Immature natural killer cell (primary cell): ENCODE data around the gene RTN1. TPM values are rescaled to one million over a fixed set of nuclear protein-coding genes. Genes with fewer than 3 reads are reported as not detected.

Experiments
- DNase-seq, 3 donors: peaks; one replicate each; pipeline ENCODE4 v3.0.0; 2022; ENCODE audit warnings: mixed read lengths in 1 of 3
- H3K27ac Mint-ChIP-seq, 6 donors: one replicate each; pipeline ENCODE4 v1.8.0; 2020; ENCODE audit warnings: mixed read lengths in 6 of 6, mild to moderate bottlenecking in 5 of 6, inconsistent platforms in 4 of 6, moderate library complexity in 3 of 6
- H3K27me3 Mint-ChIP-seq, 3 donors: one replicate each; pipeline ENCODE4 v1.8.0; 2020 to 2021; ENCODE audit warnings: low read depth in 3 of 3, mild to moderate bottlenecking in 3 of 3, mixed read lengths in 3 of 3, moderate library complexity in 3 of 3, inconsistent platforms in 1 of 3
- H3K36me3 Mint-ChIP-seq, 3 donors: one replicate each; pipeline ENCODE4 v1.8.0; 2020; ENCODE audit warnings: mixed read lengths in 3 of 3, inconsistent platforms in 2 of 3, mild to moderate bottlenecking in 2 of 3
- H3K4me1 Mint-ChIP-seq, 2 donors: one replicate each; pipeline ENCODE4 v1.8.0; 2020; ENCODE audit warnings: inconsistent platforms in 2 of 2, mild to moderate bottlenecking in 2 of 2, mixed read lengths in 2 of 2, moderate library complexity in 1 of 2
- H3K4me3 Mint-ChIP-seq, 5 donors: one replicate each; pipeline ENCODE4 v1.8.0; 2020; ENCODE audit warnings: mild to moderate bottlenecking in 5 of 5, mixed read lengths in 5 of 5, inconsistent platforms in 3 of 5, moderate library complexity in 3 of 5
- H3K9me3 Mint-ChIP-seq, 6 donors: one replicate each; pipeline ENCODE4 v1.8.0; 2020; ENCODE audit warnings: mild to moderate bottlenecking in 6 of 6, mixed read lengths in 6 of 6, inconsistent platforms in 4 of 6, moderate library complexity in 3 of 6
- polyA plus RNA-seq, 3 donors: library from polyadenylated mRNA; unstranded; fragments of 300-500 nt; fragmentation: Illumina TruSeq; gene quantifications; one replicate each; pipeline ENCODE4 v1.2.3, GENCODE V29; 2021

RTN1 gene
- polyA plus RNA-seq, 3 donors from 2014 or later: 0.56 to 5.1 (median 0.90) TPM

DNA sequence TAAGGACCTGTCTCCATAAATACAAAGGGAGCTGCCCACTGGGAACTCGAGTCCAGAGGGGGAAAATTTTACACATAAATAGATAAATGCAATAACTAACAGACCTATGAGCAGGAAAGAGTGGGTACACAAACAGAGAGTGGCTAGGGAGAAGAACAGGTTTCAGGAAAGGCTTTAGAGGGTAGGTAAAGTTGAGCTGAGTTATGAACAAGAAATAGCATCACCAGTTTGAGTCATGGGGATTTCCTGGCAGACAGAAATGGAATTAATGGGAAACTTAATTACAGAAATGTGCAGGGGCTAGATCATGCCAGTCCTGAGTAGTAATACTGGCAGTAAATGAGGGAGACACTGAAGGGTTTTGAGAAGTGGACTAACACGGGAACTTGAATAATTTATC lies 236.0 kb downstream of the RTN1 start:
- peaks cover 0 to 3% (median 0%) of the 10 kb centered on the region in 6 donors for H3K9me3 Mint-ChIP-seq
- no peaks in the 10 kb centered on the region for H3K36me3 Mint-ChIP-seq
- H3K27me3 Mint-ChIP-seq: peaks cover 1 to 15% (median 3%) of the 10 kb centered on the region in 3 donors
- H3K4me1 Mint-ChIP-seq: no peaks in the 10 kb centered on the region
- no peak overlapping the region for H3K4me3 Mint-ChIP-seq
- no peak for DNase-seq
- no peak overlapping the region for H3K27ac Mint-ChIP-seq

DNA sequence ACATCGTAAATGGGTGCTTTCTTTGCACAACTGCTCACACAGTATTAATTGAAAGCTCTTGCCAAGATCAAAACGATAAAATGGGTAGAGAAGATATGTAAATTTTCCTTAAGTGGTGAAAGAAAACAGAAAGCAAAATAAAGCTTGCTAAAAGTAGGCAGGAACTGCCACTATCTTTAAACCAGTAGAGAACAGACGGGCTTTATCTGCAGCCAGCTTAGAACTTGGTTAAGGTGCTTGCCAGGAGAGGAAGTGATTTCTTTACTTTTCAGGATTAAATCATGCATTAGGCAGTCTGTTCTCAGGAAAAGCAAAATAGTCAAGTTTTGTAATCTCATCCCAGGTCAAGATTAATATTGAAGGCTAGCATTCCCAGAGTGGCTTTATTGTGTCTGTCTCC lies 237.1 kb downstream of the RTN1 start:
- Mint-ChIP-seq H3K9me3 (peaks cover 0 to 3% (median 0%) of the 10 kb centered on the region in 6 donors), H3K27me3 (peaks cover 1 to 15% (median 6%) of the 10 kb centered on the region in 3 donors), H3K27ac (no peak overlapping the region), H3K36me3 (no peaks in the 10 kb centered on the region), H3K4me1 (no peaks in the 10 kb centered on the region), H3K4me3 (no peak overlapping the region)
- no peak for DNase-seq

DNA sequence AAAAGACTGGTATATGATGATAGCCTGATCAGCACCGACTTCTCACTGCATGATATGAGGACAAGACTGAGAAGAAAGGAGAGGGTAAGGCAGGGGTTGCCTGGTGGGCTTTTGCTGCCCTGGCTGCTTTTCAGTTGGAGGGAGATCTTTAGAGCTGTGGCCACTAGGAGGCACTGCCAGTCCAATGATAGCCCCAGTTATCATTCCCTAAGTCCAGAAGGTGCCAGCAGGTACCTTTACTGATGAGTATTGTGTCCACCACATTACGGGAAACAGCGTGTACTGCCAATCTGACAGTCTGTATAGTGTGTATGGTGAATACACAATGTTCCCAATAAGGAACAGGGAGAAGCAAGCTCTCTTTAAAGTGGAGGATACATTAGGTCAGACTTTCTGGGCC lies 238.2 kb downstream of the RTN1 start:
- Mint-ChIP-seq H3K27ac (no peak overlapping the region), H3K9me3 (peaks cover 0 to 3% (median 0%) of the 10 kb centered on the region in 6 donors), H3K4me1 (no peaks in the 10 kb centered on the region), H3K36me3 (no peaks in the 10 kb centered on the region), H3K27me3 (peaks cover 1 to 15% (median 9%) of the 10 kb centered on the region in 3 donors), H3K4me3 (no peak overlapping the region)
- no peak for DNase-seq

DNA sequence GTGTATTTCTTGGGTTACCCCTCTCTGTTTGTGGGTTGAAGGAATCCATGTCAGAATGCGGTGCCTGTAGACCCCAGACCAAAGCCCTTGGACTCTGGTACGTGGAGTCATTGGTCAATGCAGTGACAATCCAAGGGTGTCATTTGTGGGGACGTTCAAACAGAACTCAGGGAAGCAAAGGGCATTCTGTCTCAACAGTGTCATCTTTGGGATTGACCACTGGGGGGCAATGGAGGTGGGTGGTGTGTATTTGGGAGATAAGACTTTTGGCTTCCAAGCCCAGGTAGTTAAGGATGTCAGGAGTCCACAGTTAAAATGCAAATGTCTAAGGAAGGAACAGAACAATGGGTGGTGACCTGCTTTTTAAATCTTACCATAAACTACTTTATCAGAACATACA lies 239.3 kb downstream of the RTN1 start:
- Mint-ChIP-seq H3K9me3 (peaks cover 0 to 3% (median 0%) of the 10 kb centered on the region in 6 donors), H3K27ac (no peak overlapping the region), H3K4me1 (no peaks in the 10 kb centered on the region), H3K4me3 (no peak overlapping the region), H3K36me3 (no peaks in the 10 kb centered on the region), H3K27me3 (peaks cover 1 to 18% (median 9%) of the 10 kb centered on the region in 3 donors)
- no peak for DNase-seq

DNA sequence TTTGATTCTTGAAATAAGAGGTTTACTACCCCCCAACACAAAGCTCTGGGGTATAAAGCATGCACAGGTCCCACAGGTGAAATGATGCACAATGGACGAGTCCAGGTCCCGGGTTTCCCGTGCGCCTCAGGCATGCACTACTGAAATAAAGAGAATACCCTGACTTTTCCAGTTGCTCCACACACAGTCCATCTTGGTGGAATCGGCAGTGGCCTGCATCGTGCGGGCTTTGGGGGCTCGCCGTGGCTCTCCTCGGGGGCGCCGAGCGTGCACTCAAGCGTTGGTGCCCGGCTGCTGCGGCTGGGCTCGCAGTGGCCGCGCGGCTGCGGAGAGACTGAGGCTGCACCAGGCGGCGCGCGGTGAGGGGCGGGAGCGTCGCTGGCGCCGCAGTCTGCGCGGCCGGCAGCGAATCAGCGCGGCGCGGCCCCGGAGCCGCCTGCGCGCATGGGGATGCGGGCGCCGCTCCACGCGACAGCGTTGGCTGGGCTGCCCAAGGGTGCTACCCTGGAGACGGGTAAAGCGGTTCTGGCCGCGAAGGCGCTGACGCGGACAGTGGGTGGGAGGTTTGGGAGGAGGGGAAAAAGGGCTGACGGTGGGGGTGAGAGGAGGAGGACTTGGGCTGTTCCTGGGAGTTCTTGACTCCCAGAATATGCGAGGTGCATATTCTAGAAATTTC lies 240.2 kb downstream of the RTN1 start:
- H3K9me3 Mint-ChIP-seq: peaks cover 0 to 2% (median 0%) of the 10 kb centered on the region in 6 donors
- H3K36me3 Mint-ChIP-seq: no peaks in the 10 kb centered on the region
- DNase-seq: no peak
- no peaks in the 10 kb centered on the region for H3K4me1 Mint-ChIP-seq
- H3K4me3 Mint-ChIP-seq: no peak overlapping the region
- H3K27me3 Mint-ChIP-seq: peaks cover 1 to 18% (median 9%) of the 10 kb centered on the region in 3 donors
- H3K27ac Mint-ChIP-seq: no peak overlapping the region

DNA sequence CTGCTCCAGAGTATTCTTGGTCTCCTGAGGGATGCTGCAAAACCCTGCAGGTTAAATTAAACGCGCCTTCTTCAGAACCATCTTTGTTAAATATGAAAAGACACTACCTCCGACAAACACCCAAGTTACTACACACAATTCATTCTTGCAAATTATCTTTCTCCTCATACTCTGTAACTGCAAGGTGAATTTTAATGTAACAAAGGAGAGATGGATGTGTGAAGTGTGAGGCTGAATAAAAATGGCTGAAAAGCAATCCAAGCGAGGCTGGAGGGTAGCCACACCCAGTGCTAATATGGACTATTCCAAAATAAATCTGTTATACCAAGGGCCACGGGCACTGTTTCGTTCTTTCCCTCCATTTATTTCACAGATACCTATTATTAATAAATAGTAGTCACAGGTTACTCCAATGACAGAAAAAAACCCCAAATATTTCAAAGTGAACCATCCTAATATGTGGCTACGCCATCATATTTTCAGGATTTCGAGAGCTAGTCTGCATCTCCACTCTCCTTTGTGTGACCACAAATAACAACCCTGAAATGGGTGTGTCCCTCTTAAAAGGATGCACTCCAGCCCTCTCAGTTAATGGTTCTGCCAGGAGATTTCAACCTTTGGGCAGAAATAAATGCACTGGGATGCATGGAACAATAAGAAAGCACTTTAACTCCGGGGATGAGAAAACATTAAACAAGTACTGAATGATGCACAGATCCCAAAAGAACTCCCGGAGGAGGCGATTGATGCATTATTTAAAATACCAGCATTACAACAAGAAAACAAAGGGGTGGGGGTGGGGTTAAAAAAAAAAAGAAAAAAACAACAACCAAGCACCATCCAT lies 240.9 kb downstream of the RTN1 start:
- H3K4me3 Mint-ChIP-seq: no peak overlapping the region
- H3K4me1 Mint-ChIP-seq: no peaks in the 10 kb centered on the region
- H3K27ac Mint-ChIP-seq: no peak overlapping the region
- H3K27me3 Mint-ChIP-seq: peaks cover 1 to 18% (median 9%) of the 10 kb centered on the region in 3 donors
- no peak for DNase-seq
- no peaks in the 10 kb centered on the region for H3K36me3 Mint-ChIP-seq
- peaks cover 0 to 2% (median 0%) of the 10 kb centered on the region in 6 donors for H3K9me3 Mint-ChIP-seq

DNA sequence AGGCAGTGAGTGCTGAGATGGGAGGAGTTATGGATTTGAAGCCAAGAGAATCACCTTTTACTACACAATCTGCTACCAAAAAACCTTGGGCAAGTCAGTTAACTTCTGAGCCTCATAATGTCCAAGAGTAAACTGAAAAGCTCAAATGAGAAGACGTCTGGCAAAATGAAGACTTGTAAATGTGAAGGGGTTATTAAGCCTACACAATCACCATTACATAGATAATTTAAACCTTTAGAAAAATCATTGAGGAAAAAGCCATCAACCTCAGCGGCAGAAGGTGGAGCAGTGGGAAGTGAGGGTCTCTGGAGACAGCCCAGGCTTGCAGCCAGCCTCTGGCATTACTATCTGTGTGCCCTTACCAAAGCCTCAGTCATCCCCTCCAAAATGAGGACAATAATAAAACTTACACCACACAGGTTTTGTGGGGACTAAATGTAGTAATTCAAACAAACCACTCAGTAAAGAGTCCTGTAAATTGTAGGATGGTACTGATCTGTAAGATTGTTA lies 243.5 kb downstream of the RTN1 start:
- peaks cover 0 to 2% (median 0%) of the 10 kb centered on the region in 6 donors for H3K9me3 Mint-ChIP-seq
- peaks cover 1 to 18% (median 6%) of the 10 kb centered on the region in 3 donors for H3K27me3 Mint-ChIP-seq
- H3K36me3 Mint-ChIP-seq: no peaks in the 10 kb centered on the region
- no peak overlapping the region for H3K27ac Mint-ChIP-seq
- H3K4me3 Mint-ChIP-seq: no peak overlapping the region
- H3K4me1 Mint-ChIP-seq: no peaks in the 10 kb centered on the region
- no peak for DNase-seq

DNA sequence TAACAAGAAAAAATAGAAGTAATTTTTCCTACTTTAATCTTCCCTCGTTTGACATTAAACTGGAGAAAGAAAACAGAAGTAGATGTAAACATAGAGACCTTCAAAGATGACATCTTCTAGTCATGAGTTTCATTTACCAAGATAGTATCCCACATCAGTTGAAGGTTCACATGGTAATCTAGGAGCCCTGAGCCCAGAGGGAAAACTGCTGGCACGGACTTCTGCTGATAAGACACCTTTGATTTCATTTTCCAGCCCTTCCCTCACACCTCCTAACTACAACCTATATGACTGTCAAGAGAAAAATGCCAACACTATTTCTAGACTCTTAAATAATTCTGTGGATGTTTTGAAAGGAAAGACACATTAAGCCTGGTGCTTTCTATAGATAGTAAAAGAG lies 247.9 kb downstream of the RTN1 start:
- no peak overlapping the region for H3K4me3 Mint-ChIP-seq
- no peak overlapping the region for H3K27ac Mint-ChIP-seq
- no peaks in the 10 kb centered on the region for H3K36me3 Mint-ChIP-seq
- peaks cover 0 to 9% (median 1%) of the 10 kb centered on the region in 3 donors for H3K27me3 Mint-ChIP-seq
- no peak for DNase-seq
- peaks cover 0 to 4% (median 0%) of the 10 kb centered on the region in 6 donors for H3K9me3 Mint-ChIP-seq
- no peaks in the 10 kb centered on the region for H3K4me1 Mint-ChIP-seq

DNA sequence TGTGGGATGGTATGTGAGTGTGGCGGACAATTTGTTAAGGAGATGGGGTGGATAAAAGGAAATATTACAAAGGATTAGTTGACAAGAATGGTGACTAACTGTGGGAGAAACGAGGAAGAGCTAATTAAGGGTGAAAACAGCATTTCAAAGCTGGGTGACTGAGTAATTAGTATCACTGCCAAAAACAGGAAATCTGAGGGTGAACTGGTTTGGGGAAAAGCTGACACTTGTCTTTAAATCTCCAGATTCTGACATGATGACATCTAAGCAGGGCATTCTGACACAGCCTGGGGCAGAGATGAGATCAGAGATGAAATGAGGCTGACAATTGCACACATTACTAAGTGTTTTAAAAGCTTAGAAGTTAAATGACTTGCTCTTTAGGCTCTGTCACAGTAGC lies 251.5 kb downstream of the RTN1 start:
- Mint-ChIP-seq H3K4me1 (no peaks in the 10 kb centered on the region), H3K9me3 (peaks cover 0 to 4% (median 0%) of the 10 kb centered on the region in 6 donors), H3K27ac (no peak overlapping the region), H3K27me3 (peaks cover 0 to 7% (median 1%) of the 10 kb centered on the region in 3 donors), H3K36me3 (no peaks in the 10 kb centered on the region), H3K4me3 (no peak overlapping the region)
- DNase-seq: no peak

DNA sequence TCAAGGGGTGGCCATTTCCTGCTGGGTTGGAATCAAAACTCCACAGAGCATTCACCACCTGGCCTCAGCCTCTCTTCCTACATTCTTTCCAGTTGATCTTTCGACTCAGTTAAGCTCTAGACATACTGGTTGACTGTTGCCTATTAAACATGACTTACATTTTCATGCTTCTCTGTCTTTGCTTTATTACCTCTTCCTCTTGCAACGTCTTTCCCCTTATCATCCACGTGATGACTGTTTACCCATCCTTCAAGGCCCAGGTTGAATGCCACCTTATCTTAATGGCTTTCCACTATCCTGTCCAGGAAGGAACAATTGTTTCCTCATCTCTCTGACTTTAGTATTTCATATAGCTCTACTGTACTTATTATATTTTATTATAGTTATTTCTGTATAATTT lies 269.5 kb downstream of the RTN1 start:
- DNase-seq: no peak
- Mint-ChIP-seq H3K4me3 (no peak overlapping the region), H3K4me1 (no peaks in the 10 kb centered on the region)

DNA sequence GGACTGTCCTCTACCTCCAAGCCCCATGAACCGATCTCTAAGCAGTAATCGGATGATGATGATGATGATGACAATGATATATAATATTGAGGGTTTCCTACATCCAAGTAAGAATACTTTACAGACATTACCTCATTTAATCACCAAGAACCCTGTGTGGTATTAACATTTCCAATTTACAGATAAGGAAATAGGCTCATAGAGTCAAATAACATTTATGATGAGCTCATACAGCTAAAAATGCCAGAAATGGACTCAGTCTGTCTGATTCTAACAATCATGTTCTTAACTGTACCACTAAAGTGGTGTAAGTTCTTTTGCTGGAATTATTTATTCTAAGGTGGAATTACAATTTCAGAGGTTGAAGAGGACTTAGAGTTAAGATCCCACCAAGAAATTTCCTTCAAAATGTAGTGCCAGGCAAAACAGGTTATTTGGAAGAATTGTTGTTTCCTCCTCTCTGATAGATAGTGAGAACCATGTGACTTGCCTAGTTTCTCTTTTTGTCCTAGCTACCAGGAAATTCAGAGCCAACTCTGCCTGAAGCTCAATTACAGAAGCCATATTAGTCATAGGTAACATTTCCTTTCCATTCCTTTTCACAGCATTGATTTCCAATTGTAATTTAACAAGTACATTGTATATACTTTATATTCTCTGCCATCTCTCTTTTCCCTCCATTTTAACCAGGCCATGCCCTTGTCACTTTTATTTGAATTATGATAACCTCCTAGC lies 270.2 kb downstream of the RTN1 start:
- H3K9me3 Mint-ChIP-seq: peaks cover 0 to 2% (median 0%) of the 10 kb centered on the region in 6 donors
- no peaks in the 10 kb centered on the region for H3K36me3 Mint-ChIP-seq
- DNase-seq: no peak
- H3K4me3 Mint-ChIP-seq: no peak overlapping the region
- peaks cover 1 to 10% (median 3%) of the 10 kb centered on the region in 3 donors for H3K27me3 Mint-ChIP-seq
- H3K4me1 Mint-ChIP-seq: no peaks in the 10 kb centered on the region
- no peak overlapping the region for H3K27ac Mint-ChIP-seq

More for the DNA sequence above, 269.5 kb downstream of the RTN1 start:
- H3K36me3 Mint-ChIP-seq: no peaks in the 10 kb centered on the region
- peaks cover 0 to 2% (median 0%) of the 10 kb centered on the region in 6 donors for H3K9me3 Mint-ChIP-seq
- H3K27me3 Mint-ChIP-seq: peaks cover 1 to 10% (median 3%) of the 10 kb centered on the region in 3 donors
- H3K27ac Mint-ChIP-seq: no peak overlapping the region

DNA sequence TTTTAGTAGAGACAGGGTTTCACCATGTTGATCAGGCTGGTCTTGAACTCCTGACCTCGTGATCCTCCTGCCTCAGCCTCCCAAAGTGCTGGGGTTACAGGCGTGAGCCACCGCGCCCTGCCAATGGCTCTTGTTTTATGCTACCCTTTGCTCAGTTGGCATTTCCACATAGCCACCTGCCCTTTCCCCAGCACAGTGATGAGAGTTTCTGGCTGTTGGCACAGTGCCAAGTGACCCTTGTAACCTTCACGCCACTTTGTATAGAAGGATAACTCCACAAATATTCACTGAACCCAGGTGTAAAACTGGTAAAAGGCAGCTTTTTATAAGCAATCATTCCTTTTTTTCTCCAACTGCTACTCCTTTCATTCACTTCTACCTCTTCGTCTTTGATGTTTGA lies 275.5 kb downstream of the RTN1 start:
- Mint-ChIP-seq H3K4me3 (no peak overlapping the region), H3K36me3 (peaks cover 0 to 3% (median 0%) of the 10 kb centered on the region in 3 donors), H3K9me3 (peaks cover 0 to 10% (median 3%) of the 10 kb centered on the region in 6 donors), H3K27ac (no peak overlapping the region), H3K4me1 (no peaks in the 10 kb centered on the region), H3K27me3 (peaks cover 1 to 8% (median 3%) of the 10 kb centered on the region in 3 donors)
- no peak for DNase-seq

DNA sequence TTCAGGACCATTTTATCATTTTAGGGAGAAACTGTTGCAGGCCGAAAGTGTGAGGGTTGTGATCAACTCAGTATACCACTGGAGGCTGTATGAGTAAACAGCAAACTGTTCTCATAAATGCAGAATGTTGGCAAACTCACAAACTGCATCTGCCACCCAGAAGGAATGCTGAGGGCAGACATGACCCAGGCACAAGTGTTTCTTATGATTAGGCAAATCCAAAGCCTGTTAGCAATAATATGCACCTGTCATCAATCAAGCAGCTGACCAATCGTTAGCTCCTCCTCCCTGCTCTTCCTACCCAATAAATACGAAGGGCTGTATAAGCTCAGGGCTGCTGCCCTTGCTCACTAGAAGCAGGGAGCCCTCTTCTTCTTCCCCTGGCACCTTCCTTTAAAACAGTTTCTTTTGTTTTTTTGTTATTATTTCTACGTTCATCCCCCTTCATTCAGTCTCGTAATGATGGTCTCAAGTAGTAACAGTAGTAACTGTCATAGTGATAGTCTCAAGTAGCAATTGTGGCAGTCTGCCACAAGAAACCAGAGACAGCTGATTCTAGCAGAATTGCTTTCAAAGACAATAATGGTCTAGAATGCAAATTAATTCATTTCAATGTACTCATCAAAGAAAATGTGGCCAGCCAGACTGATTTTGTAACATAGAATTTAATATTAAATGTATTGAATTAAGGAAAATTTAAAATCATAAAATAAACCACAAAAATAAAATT lies 278.8 kb downstream of the RTN1 start:
- peaks cover 0 to 10% (median 2%) of the 10 kb centered on the region in 6 donors for H3K9me3 Mint-ChIP-seq
- peaks cover 0 to 11% of the 10 kb centered on the region in 2 donors for H3K4me1 Mint-ChIP-seq
- no peak overlapping the region for H3K4me3 Mint-ChIP-seq
- DNase-seq: no peak
- no peaks in the 10 kb centered on the region for H3K27me3 Mint-ChIP-seq
- H3K27ac Mint-ChIP-seq: no peak overlapping the region
- peaks cover 0 to 3% (median 0%) of the 10 kb centered on the region in 3 donors for H3K36me3 Mint-ChIP-seq
